Epithelial cell of proximal tubule (primary cell): ENCODE data around the gene SRRM4. TPM values are rescaled to one million over a fixed set of nuclear protein-coding genes. Genes with fewer than 3 reads are reported as not detected.

Source experiments
- DNase-seq: peaks from one replicate; pipeline ENCODE4 v3.0.0-alpha.2; 2011; ENCODE audit warnings: low read depth
- H3K4me3 ChIP-seq: 2 replicates; pipeline ENCODE4 v1.5.1; 2011; ENCODE audit warnings: low read depth, mild to moderate bottlenecking, low read length
- CTCF ChIP-seq: conservative IDR thresholded peaks from 2 replicates; pipeline ENCODE4 v1.5.1; 2012; ENCODE audit warnings: low read depth, mild to moderate bottlenecking, low read length
- total RNA-seq: library from RNA; depleted of rRNA; stranded (reverse); fragments of >200 nt; gene quantifications from 2 replicates; pipeline ENCODE4 v1.2.3, GENCODE V29; 2015

Gene SRRM4
- total RNA-seq, 1 donor from 2014 or later = under 0.01 TPM

- DNase-seq = no peak
- no peak for TF ChIP-seq CTCF
Measured at GRCh38 chr12:119082016-119082415, 100.7 kb downstream of the SRRM4 start.

GRCh38 chr12:119082496-119082895 lies 101.2 kb downstream of the SRRM4 start:
- no peak for DNase-seq
- no peak overlapping the region for H3K4me3 ChIP-seq
- no peak for TF ChIP-seq CTCF

More at GRCh38 chr12:119082016-119082415, 100.7 kb downstream of the SRRM4 start:
- no peak overlapping the region for H3K4me3 ChIP-seq

GRCh38 chr12:119088685-119089379 lies 107.5 kb downstream of the SRRM4 start:
- DNase-seq = no peak
- H3K4me3 ChIP-seq = no peak overlapping the region
- TF ChIP-seq CTCF = no peak

- H3K4me3 ChIP-seq = no peak overlapping the region
- TF ChIP-seq CTCF = no peak
- no peak for DNase-seq
Measured at GRCh38 chr12:119089380-119090013, 108.2 kb downstream of the SRRM4 start.

- no peak for TF ChIP-seq CTCF
- no peak overlapping the region for H3K4me3 ChIP-seq
- DNase-seq = no peak
Measured at GRCh38 chr12:119090276-119090675, 108.9 kb downstream of the SRRM4 start.

- no peak overlapping the region for H3K4me3 ChIP-seq
- no peak for DNase-seq
- no peak for TF ChIP-seq CTCF
Measured at GRCh38 chr12:119090865-119091264, 109.5 kb downstream of the SRRM4 start.
